Osteocyte (in vitro differentiated cells): ENCODE measurements around the gene NTSR1. TPM values are rescaled to one million over a fixed set of nuclear protein-coding genes. Genes with fewer than 3 reads are reported as not detected.

Experiments
- DNase-seq: peaks from one replicate; pipeline ENCODE4 v3.0.0; 2021; ENCODE audit warnings: mixed read lengths; ENCODE audit not compliant: unreplicated experiment; ENCODE audit errors: extremely low spot score
- H3K27ac Mint-ChIP-seq: one replicate; pipeline ENCODE4 v1.8.0; 2021; ENCODE audit warnings: mild to moderate bottlenecking, mixed read lengths; ENCODE audit not compliant: unreplicated experiment
- H3K27me3 Mint-ChIP-seq: one replicate; pipeline ENCODE4 v1.8.0; 2021; ENCODE audit warnings: mixed read lengths; ENCODE audit not compliant: unreplicated experiment
- H3K36me3 Mint-ChIP-seq: one replicate; pipeline ENCODE4 v1.8.0; 2021; ENCODE audit warnings: mixed read lengths; ENCODE audit not compliant: unreplicated experiment
- H3K4me1 Mint-ChIP-seq: one replicate; pipeline ENCODE4 v1.8.0; 2021; ENCODE audit warnings: mixed read lengths; ENCODE audit not compliant: unreplicated experiment
- H3K4me3 Mint-ChIP-seq: one replicate; pipeline ENCODE4 v1.8.0; 2021; ENCODE audit warnings: mild to moderate bottlenecking, moderate library complexity, mixed read lengths; ENCODE audit not compliant: unreplicated experiment
- H3K9me3 Mint-ChIP-seq: one replicate; pipeline ENCODE4 v1.8.0; 2021; ENCODE audit warnings: mixed read lengths; ENCODE audit not compliant: unreplicated experiment
- total RNA-seq: library from RNA; stranded (reverse); gene quantifications from 2 replicates; pipeline ENCODE4 v1.2.1, GENCODE V29; 2021
- TF ChIP-seq, protein P1 (sequence below): fragments of 200-600 bp; sonication (generic); IDR thresholded peaks from 2 replicates; pipeline ENCODE4 v1.5.0; 2021; ENCODE audit warnings: antibody characterized with exemption, mild to moderate bottlenecking, moderate library complexity

Gene NTSR1
- total RNA-seq, 1 donor from 2014 or later: 0.11 TPM

GRCh38 chr20:62723768-62724450 is 15.3 kb downstream of the NTSR1 start:
- TF ChIP-seq, protein P1, sequence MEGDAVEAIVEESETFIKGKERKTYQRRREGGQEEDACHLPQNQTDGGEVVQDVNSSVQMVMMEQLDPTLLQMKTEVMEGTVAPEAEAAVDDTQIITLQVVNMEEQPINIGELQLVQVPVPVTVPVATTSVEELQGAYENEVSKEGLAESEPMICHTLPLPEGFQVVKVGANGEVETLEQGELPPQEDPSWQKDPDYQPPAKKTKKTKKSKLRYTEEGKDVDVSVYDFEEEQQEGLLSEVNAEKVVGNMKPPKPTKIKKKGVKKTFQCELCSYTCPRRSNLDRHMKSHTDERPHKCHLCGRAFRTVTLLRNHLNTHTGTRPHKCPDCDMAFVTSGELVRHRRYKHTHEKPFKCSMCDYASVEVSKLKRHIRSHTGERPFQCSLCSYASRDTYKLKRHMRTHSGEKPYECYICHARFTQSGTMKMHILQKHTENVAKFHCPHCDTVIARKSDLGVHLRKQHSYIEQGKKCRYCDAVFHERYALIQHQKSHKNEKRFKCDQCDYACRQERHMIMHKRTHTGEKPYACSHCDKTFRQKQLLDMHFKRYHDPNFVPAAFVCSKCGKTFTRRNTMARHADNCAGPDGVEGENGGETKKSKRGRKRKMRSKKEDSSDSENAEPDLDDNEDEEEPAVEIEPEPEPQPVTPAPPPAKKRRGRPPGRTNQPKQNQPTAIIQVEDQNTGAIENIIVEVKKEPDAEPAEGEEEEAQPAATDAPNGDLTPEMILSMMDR: no peak
- H3K27ac Mint-ChIP-seq: no peak overlapping the region
- DNase-seq: no peak
- H3K4me3 Mint-ChIP-seq: no peak overlapping the region
- peaks cover 50% of the 10 kb centered on the region for H3K27me3 Mint-ChIP-seq
- H3K4me1 Mint-ChIP-seq: no peaks in the 10 kb centered on the region
- no peaks in the 10 kb centered on the region for H3K36me3 Mint-ChIP-seq
- H3K9me3 Mint-ChIP-seq: peaks cover 17% of the 10 kb centered on the region

GRCh38 chr20:62724692-62725595 is 16.3 kb downstream of the NTSR1 start:
- DNase-seq: no peak
- Mint-ChIP-seq H3K27me3 (peaks cover 50% of the 10 kb centered on the region), H3K36me3 (no peaks in the 10 kb centered on the region)

GRCh38 chr20:62725596-62726268 is 17.1 kb downstream of the NTSR1 start:
- TF ChIP-seq, protein P1: no peak
- peaks cover 54% of the 10 kb centered on the region for H3K27me3 Mint-ChIP-seq
- H3K4me3 Mint-ChIP-seq: no peak overlapping the region
- no peak overlapping the region for H3K27ac Mint-ChIP-seq
- no peak for DNase-seq
- no peaks in the 10 kb centered on the region for H3K36me3 Mint-ChIP-seq
- H3K4me1 Mint-ChIP-seq: no peaks in the 10 kb centered on the region
- peaks cover 11% of the 10 kb centered on the region for H3K9me3 Mint-ChIP-seq

More at GRCh38 chr20:62724692-62725595, 16.3 kb downstream of the NTSR1 start:
- no peaks in the 10 kb centered on the region for H3K4me1 Mint-ChIP-seq
- peaks cover 11% of the 10 kb centered on the region for H3K9me3 Mint-ChIP-seq
- no peak overlapping the region for H3K27ac Mint-ChIP-seq
- no peak overlapping the region for H3K4me3 Mint-ChIP-seq
- TF ChIP-seq, protein P1: no peak

GRCh38 chr20:62726276-62726675 is 17.6 kb downstream of the NTSR1 start:
- Mint-ChIP-seq H3K27me3 (peaks cover 55% of the 10 kb centered on the region), H3K27ac (no peak overlapping the region), H3K36me3 (no peaks in the 10 kb centered on the region), H3K9me3 (peaks cover 11% of the 10 kb centered on the region), H3K4me3 (no peak overlapping the region), H3K4me1 (no peaks in the 10 kb centered on the region)
- no peak for DNase-seq
- TF ChIP-seq, protein P1: no peak
